ENCODE data around the gene WASHC4.
A peak's percentile ranks its signal among the peaks of the same experiment; 100 is the strongest.

The WASHC4 gene

GRCh38 chr12:105107494-105108371 is at the start of gene WASHC4:
Gene WASHC4, plus strand, starts transcription at chr12:105107731. Its CDS starts 70 bp downstream, at chr12:105107801.
- DNase-seq (ENCODE audit: low read depth, low spot score): peak; percentile 51
- peak within 1 kb of the TSS; percentile 87 for H3K27ac ChIP-seq

- no peak overlapping the region for H3K27ac ChIP-seq
Observed at GRCh38 chr12:105060715-105061378, 46.7 kb upstream of the WASHC4 start.

GRCh38 chr12:105064564-105065178 is 42.9 kb upstream of the WASHC4 start:
- H3K27ac ChIP-seq: no peak overlapping the region
- DNase-seq (ENCODE audit: low read depth, low spot score): no peak

More at GRCh38 chr12:105060715-105061378, 46.7 kb upstream of the WASHC4 start:
- DNase-seq (ENCODE audit: low read depth, low spot score): peak; percentile 53

- no peak overlapping the region for H3K27ac ChIP-seq
- no peak for DNase-seq (ENCODE audit: low read depth, low spot score)
Observed at GRCh38 chr12:105067511-105068031, 40.0 kb upstream of the WASHC4 start.

GRCh38 chr12:105069936-105070702 is 37.4 kb upstream of the WASHC4 start:
- H3K27ac ChIP-seq: no peak overlapping the region
- DNase-seq (ENCODE audit: low read depth, low spot score): no peak

- no peak for DNase-seq (ENCODE audit: low read depth, low spot score)
Observed at GRCh38 chr12:105071981-105072380, 35.5 kb upstream of the WASHC4 start.

GRCh38 chr12:105072888-105073488 is 34.5 kb upstream of the WASHC4 start:
- H3K27ac ChIP-seq: no peak overlapping the region
- DNase-seq (ENCODE audit: low read depth, low spot score): no peak

More at GRCh38 chr12:105071981-105072380, 35.5 kb upstream of the WASHC4 start:
- H3K27ac ChIP-seq: no peak overlapping the region

- H3K27ac ChIP-seq: peak overlapping the region; percentile 10
- peak; percentile 37 for DNase-seq (ENCODE audit: low read depth, low spot score)
Observed at GRCh38 chr12:105076098-105076497, 31.4 kb upstream of the WASHC4 start.

- no peak overlapping the region for H3K27ac ChIP-seq
- no peak for DNase-seq (ENCODE audit: low read depth, low spot score)
Observed at GRCh38 chr12:105076913-105077312, 30.6 kb upstream of the WASHC4 start.

- H3K27ac ChIP-seq: no peak overlapping the region
- no peak for DNase-seq (ENCODE audit: low read depth, low spot score)
Observed at GRCh38 chr12:105077435-105077834, 30.1 kb upstream of the WASHC4 start.

- H3K27ac ChIP-seq: no peak overlapping the region
- DNase-seq (ENCODE audit: low read depth, low spot score): no peak
Observed at GRCh38 chr12:105078712-105079570, 28.6 kb upstream of the WASHC4 start.

- peak overlapping the region; percentile 49 for H3K27ac ChIP-seq
- DNase-seq (ENCODE audit: low read depth, low spot score): no peak
Observed at GRCh38 chr12:105083031-105083430, 24.5 kb upstream of the WASHC4 start.

- DNase-seq (ENCODE audit: low read depth, low spot score): no peak
- peak overlapping the region; percentile 49 for H3K27ac ChIP-seq
Observed at GRCh38 chr12:105083551-105084105, 23.9 kb upstream of the WASHC4 start.

- H3K27ac ChIP-seq: peak within 1 kb of the TSS; percentile 49
- no peak for DNase-seq (ENCODE audit: low read depth, low spot score)
Observed at GRCh38 chr12:105084251-105085250, 23.0 kb upstream of the WASHC4 start, which contains the start of gene ALDH1L2. Gene ALDH1L2, minus strand, starts transcription at chr12:105084458. Its CDS starts 22 bp downstream, at chr12:105084436.

- no peak overlapping the region for H3K27ac ChIP-seq
- DNase-seq (ENCODE audit: low read depth, low spot score): no peak
Observed at GRCh38 chr12:105085501-105085900, 22.0 kb upstream of the WASHC4 start.

GRCh38 chr12:105089817-105090216 is 17.7 kb upstream of the WASHC4 start:
- no peak overlapping the region for H3K27ac ChIP-seq
- DNase-seq (ENCODE audit: low read depth, low spot score): no peak

GRCh38 chr12:105090361-105090760 is 17.2 kb upstream of the WASHC4 start:
- H3K27ac ChIP-seq: no peak overlapping the region

More at GRCh38 chr12:105090361-105090760, 17.2 kb upstream of the WASHC4 start:
- DNase-seq (ENCODE audit: low read depth, low spot score): no peak

Measured in epithelial cell of prostate (primary cell).